ENCODE data around the gene MYOZ3.

Gene MYOZ3

GRCh38 chr5:150659360-150660107 lies 1.5 kb upstream of the MYOZ3 start:
- no peak for DNase-seq (ENCODE audit: low spot score)

GRCh38 chr5:150660108-150660831 lies 781 bp upstream of the MYOZ3 start:
- DNase-seq (ENCODE audit: low spot score) = no peak

- no peak for DNase-seq (ENCODE audit: low spot score)
Measured at GRCh38 chr5:150661821-150662596, 958 bp downstream of the MYOZ3 start.

GRCh38 chr5:150662731-150663516 lies 1.9 kb downstream of the MYOZ3 start:
- DNase-seq (ENCODE audit: low spot score) = no peak

GRCh38 chr5:150663936-150664335 lies 2.9 kb downstream of the MYOZ3 start:
- no peak for DNase-seq (ENCODE audit: low spot score)

- DNase-seq (ENCODE audit: low spot score) = no peak
Measured at GRCh38 chr5:150665044-150665443, 4.0 kb downstream of the MYOZ3 start.

- no peak for DNase-seq (ENCODE audit: low spot score)
Measured at GRCh38 chr5:150670275-150670947, 9.4 kb downstream of the MYOZ3 start.

- no peak for DNase-seq (ENCODE audit: low spot score)
Measured at GRCh38 chr5:150670948-150671310, 9.9 kb downstream of the MYOZ3 start.

- no peak for DNase-seq (ENCODE audit: low spot score)
Measured at GRCh38 chr5:150671509-150672236, 10.6 kb downstream of the MYOZ3 start.

GRCh38 chr5:150672237-150672883 lies 11.3 kb downstream of the MYOZ3 start:
- no peak for DNase-seq (ENCODE audit: low spot score)

- no peak for DNase-seq (ENCODE audit: low spot score)
Measured at GRCh38 chr5:150672884-150673275, 11.8 kb downstream of the MYOZ3 start.

- DNase-seq (ENCODE audit: low spot score) = no peak
Measured at GRCh38 chr5:150674341-150674821, 13.3 kb downstream of the MYOZ3 start.

GRCh38 chr5:150675069-150675468 lies 14.0 kb downstream of the MYOZ3 start:
- DNase-seq (ENCODE audit: low spot score) = no peak

- no peak for DNase-seq (ENCODE audit: low spot score)
Measured at GRCh38 chr5:150676578-150676977, 15.5 kb downstream of the MYOZ3 start.

- DNase-seq (ENCODE audit: low spot score) = no peak
Measured at GRCh38 chr5:150689120-150689519, 28.1 kb downstream of the MYOZ3 start.

GRCh38 chr5:150690760-150691159 lies 29.7 kb downstream of the MYOZ3 start:
- DNase-seq (ENCODE audit: low spot score) = no peak

GRCh38 chr5:150692276-150692675 lies 31.2 kb downstream of the MYOZ3 start:
- no peak for DNase-seq (ENCODE audit: low spot score)

- no peak for DNase-seq (ENCODE audit: low spot score)
Measured at GRCh38 chr5:150694612-150695011, 33.6 kb downstream of the MYOZ3 start.

- DNase-seq (ENCODE audit: low spot score) = peak; percentile 15
Measured at GRCh38 chr5:150700246-150700593, 39.2 kb downstream of the MYOZ3 start.
